Prostate gland (tissue), 2 donors: ENCODE measurements around the gene PCA3.

ENCODE experiments used
- POLR2A ChIP-seq: fragments of 450-650 bp; IDR thresholded peaks from one replicate; pipeline ENCODE4 v1.6.1; 2016; ENCODE audit warnings: antibody characterized with exemption, mild to moderate bottlenecking
- POLR2AphosphoS5 ChIP-seq: sonication (generic); formaldehyde crosslinking; IDR thresholded peaks from one replicate; pipeline ENCODE4 v1.6.1; 2017; ENCODE audit warnings: antibody characterized with exemption
- TF ChIP-seq, protein P1 (sequence below), 4 experiments: fragments of 200-600 bp in 2 of 4; fragments of 450-650 bp in 2 of 4; sonication (generic) in 2 of 4; IDR thresholded peaks; 1 replicate in 3 of 4; 2 replicates in 1 of 4; pipeline ENCODE4 v1.5.1; 2016 to 2019; ENCODE audit warnings: antibody characterized with exemption in 4 of 4, mild to moderate bottlenecking in 2 of 4, moderate library complexity in 2 of 4

DNA sequence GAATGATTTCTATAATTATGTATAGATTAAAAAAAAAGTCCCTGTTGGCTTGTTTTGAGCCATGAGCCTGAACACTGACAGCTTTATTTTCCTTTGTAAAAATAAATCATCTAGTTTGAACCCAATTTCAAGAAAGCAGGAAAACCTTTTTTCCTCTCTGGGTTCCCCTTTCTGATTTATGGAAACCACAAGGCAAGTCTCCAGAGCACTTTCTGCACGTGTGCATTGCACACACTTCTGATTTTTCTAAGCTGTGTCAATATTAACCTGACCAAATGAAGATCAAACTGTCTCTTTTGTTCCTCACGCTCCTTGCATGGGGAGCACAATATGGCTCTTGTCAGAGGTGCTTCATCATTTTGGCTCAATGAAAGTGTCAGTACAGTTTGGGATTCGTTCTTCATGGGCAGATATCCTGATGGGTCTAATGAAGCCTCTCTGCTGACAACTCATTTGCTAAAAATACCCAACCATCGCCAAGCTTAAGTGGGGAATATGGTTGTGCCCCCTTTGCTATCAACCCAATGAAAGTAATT is 39.2 kb upstream of the PCA3 start:
- TF ChIP-seq POLR2A (no peak), POLR2AphosphoS5 (no peak)
- TF ChIP-seq, protein P1, sequence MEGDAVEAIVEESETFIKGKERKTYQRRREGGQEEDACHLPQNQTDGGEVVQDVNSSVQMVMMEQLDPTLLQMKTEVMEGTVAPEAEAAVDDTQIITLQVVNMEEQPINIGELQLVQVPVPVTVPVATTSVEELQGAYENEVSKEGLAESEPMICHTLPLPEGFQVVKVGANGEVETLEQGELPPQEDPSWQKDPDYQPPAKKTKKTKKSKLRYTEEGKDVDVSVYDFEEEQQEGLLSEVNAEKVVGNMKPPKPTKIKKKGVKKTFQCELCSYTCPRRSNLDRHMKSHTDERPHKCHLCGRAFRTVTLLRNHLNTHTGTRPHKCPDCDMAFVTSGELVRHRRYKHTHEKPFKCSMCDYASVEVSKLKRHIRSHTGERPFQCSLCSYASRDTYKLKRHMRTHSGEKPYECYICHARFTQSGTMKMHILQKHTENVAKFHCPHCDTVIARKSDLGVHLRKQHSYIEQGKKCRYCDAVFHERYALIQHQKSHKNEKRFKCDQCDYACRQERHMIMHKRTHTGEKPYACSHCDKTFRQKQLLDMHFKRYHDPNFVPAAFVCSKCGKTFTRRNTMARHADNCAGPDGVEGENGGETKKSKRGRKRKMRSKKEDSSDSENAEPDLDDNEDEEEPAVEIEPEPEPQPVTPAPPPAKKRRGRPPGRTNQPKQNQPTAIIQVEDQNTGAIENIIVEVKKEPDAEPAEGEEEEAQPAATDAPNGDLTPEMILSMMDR (IDR thresholded peaks at IDR 0.05), result no peak
